K562 (cell line): ENCODE data around the gene DPM1. TPM values are rescaled to one million over a fixed set of nuclear protein-coding genes. Genes with fewer than 3 reads are reported as not detected.
A peak's percentile ranks its signal among the peaks of the same experiment; 100 is the strongest.

Source experiments
- ADNP ChIP-seq: fragments of 200-800 bp; sonication (Bioruptor generic); IDR thresholded peaks from 2 replicates; pipeline ENCODE4 v1.6.1; 2016; ENCODE audit warnings: missing genetic modification characterization, missing compliant biosample characterization
- CBX8 ChIP-seq: fragments of 200-600 bp; sonication (generic); IDR thresholded peaks from 2 replicates; pipeline ENCODE4 v1.6.1; 2012; ENCODE audit warnings: borderline replicate concordance, mixed run types, low read depth, mild to moderate bottlenecking, moderate library complexity, mixed read lengths, low read length, control low read depth, inconsistent platforms; ENCODE audit not compliant: poor library complexity, severe bottlenecking; ENCODE audit errors: extremely low read depth
- CHD2 ChIP-seq: IDR thresholded peaks from 2 replicates; pipeline ENCODE4 v1.6.1; 2011; ENCODE audit warnings: low read depth, low read length
- DIDO1 ChIP-seq: fragments of 450-650 bp; IDR thresholded peaks from 2 replicates; pipeline ENCODE4 v1.6.1; 2016; ENCODE audit warnings: low read depth, missing biosample characterization, missing genetic modification characterization
- E2F3 ChIP-seq: fragments of 250-450 bp; sonication (Bioruptor Pico); IDR thresholded peaks from 2 replicates; pipeline ENCODE4 v1.4.0; 2020; ENCODE audit warnings: mild to moderate bottlenecking
- EWSR1 ChIP-seq: fragments of 450-650 bp; IDR thresholded peaks from 2 replicates; pipeline ENCODE4 v1.6.1; 2018; ENCODE audit warnings: borderline replicate concordance, mild to moderate bottlenecking, low read depth, moderate library complexity; ENCODE audit not compliant: partially characterized antibody
- FOS ChIP-seq: IDR thresholded peaks from 3 replicates; pipeline ENCODE4 v1.6.1; 2011; ENCODE audit not compliant: insufficient read length; ENCODE audit errors: extremely low read depth
- FUS ChIP-seq: fragments of 200-400 bp; formaldehyde crosslinking; optimal IDR thresholded peaks from 2 replicates; pipeline ENCODE3; 2017; ENCODE audit warnings: low read depth, low read length
- HDAC3 ChIP-seq: fragments of 450-650 bp; IDR thresholded peaks from 2 replicates; pipeline ENCODE4 v1.6.1; 2018; ENCODE audit warnings: borderline replicate concordance, mild to moderate bottlenecking, moderate library complexity; ENCODE audit not compliant: partially characterized antibody
- KDM5B ChIP-seq: fragments of 200-600 bp; sonication (generic); IDR thresholded peaks from 2 replicates; pipeline ENCODE4 v1.6.1; 2012; ENCODE audit warnings: low read depth, mild to moderate bottlenecking, moderate library complexity, low read length, control low read depth, inconsistent platforms; ENCODE audit not compliant: insufficient replicate concordance
- L3MBTL2 ChIP-seq: fragments of 450-650 bp; IDR thresholded peaks from 2 replicates; pipeline ENCODE4 v1.6.1; 2016; ENCODE audit warnings: mild to moderate bottlenecking, moderate library complexity
- MEIS2 ChIP-seq: fragments of 450-650 bp; IDR thresholded peaks from 2 replicates; pipeline ENCODE4 v1.6.1; 2014; ENCODE audit warnings: mild to moderate bottlenecking; ENCODE audit not compliant: partially characterized antibody
- NFYB ChIP-seq: IDR thresholded peaks from 2 replicates; pipeline ENCODE4 v1.6.1; 2011; ENCODE audit warnings: mild to moderate bottlenecking, moderate library complexity; ENCODE audit not compliant: insufficient read length; ENCODE audit errors: extremely low read depth
- PHTF2 ChIP-seq: fragments of 250-450 bp; sonication (Bioruptor Pico); IDR thresholded peaks from 2 replicates; pipeline ENCODE4 v1.5.0; 2021; ENCODE audit warnings: mild to moderate bottlenecking
- PURB ChIP-seq: sonication (generic); formaldehyde crosslinking; IDR thresholded peaks from 2 replicates; pipeline ENCODE4 v1.9.0; 2021; ENCODE audit warnings: low read depth, mild to moderate bottlenecking, missing genetic modification reagents
- RBM15 ChIP-seq: fragments of 200-400 bp; formaldehyde crosslinking; IDR thresholded peaks from 2 replicates; pipeline ENCODE4 v1.6.1; 2018; ENCODE audit warnings: mild to moderate bottlenecking, low read length, moderate library complexity; ENCODE audit not compliant: insufficient read depth
- SMAD4 ChIP-seq: fragments of 250-450 bp; sonication (Bioruptor Pico); conservative IDR thresholded peaks from 2 replicates; pipeline ENCODE4 v1.8.0; 2021; ENCODE audit warnings: inconsistent platforms, mild to moderate bottlenecking, moderate library complexity
- STAT6 ChIP-seq: sonication (generic); formaldehyde crosslinking; IDR thresholded peaks from 2 replicates; pipeline ENCODE4 v1.8.1; 2023; ENCODE audit warnings: mild to moderate bottlenecking, missing genetic modification reagents
- USF1 ChIP-seq: sonication (generic); formaldehyde crosslinking; IDR thresholded peaks from 2 replicates; pipeline ENCODE4 v1.9.0; 2022; ENCODE audit warnings: mild to moderate bottlenecking, missing genetic modification reagents
- ZNF175 ChIP-seq: fragments of 200-800 bp; sonication (Bioruptor generic); IDR thresholded peaks from 2 replicates; pipeline ENCODE4 v1.6.1; 2016; ENCODE audit warnings: low read depth, mild to moderate bottlenecking, missing genetic modification characterization, missing compliant biosample characterization
- ZNF280A ChIP-seq: fragments of 450-650 bp; IDR thresholded peaks from 2 replicates; pipeline ENCODE4 v1.6.1; 2018; ENCODE audit warnings: mild to moderate bottlenecking, low read depth; ENCODE audit not compliant: partially characterized antibody
- ZNF695 ChIP-seq: fragments of 450-650 bp; formaldehyde crosslinking; IDR thresholded peaks from 2 replicates; pipeline ENCODE4 v1.4.0; 2020; ENCODE audit warnings: mild to moderate bottlenecking, moderate library complexity
- polyA plus RNA-seq, 8 experiments: library from polyadenylated mRNA; depleted of rRNA in 4 of 8; stranded (reverse) in 5 of 8; unstranded in 3 of 8; fragments of >200 nt; fragmentation: Nextera tagmentation in 2 of 8; fragmentation: Illumina TruSeq in 1 of 8; extraction: Ambion mirVana in 2 of 8; extraction: Trizol in 1 of 8; gene quantifications; 2 replicates each; pipeline versions ENCODE4 v1.2.1 to v1.2.3, GENCODE V29; 2011 to 2014; ENCODE audit warnings: inconsistent platforms in 1 of 8, missing spikeins in 1 of 8
- total RNA-seq, 7 experiments: library from RNA; depleted of rRNA in 6 of 7; stranded (reverse); fragments of >200 nt in 6 of 7; fragmentation: Illumina TruSeq in 2 of 7; extraction: Trizol in 2 of 7; gene quantifications; 2 replicates each; pipeline versions ENCODE4 v1.2.1 to v1.2.3, GENCODE V29; 2011 to 2021; ENCODE audit warnings: low replicate concordance in 1 of 7

Gene DPM1
- total and polyA plus RNA-seq, 9 of the 15 experiments (the other 6 are each of a cell fraction or from before 2014, with no cell fraction given) = 75.2 to 190 (median 153) TPM

- TF ChIP-seq STAT6 (CRISPR knock-in tag) (no peak), ADNP (tag) (no peak), USF1 (no peak), FUS (no peak), SMAD4 (peak; percentile 69), L3MBTL2 (peak; percentile 54; the same call in 1 of the 2 replicates), FOS (no peak), KDM5B (peak; percentile 21), ZNF280A (no peak), ZNF175 (CRISPR knock-in tag) (no peak), PHTF2 (CRISPR knock-in tag) (no peak), ZNF695 (CRISPR knock-in tag) (no peak), E2F3 (CRISPR knock-in tag) (no peak), CBX8 (no peak), DIDO1 (tag) (no peak), RBM15 (no peak), CHD2 (peak; percentile 82), NFYB (no peak), EWSR1 (no peak), PURB (CRISPR knock-in tag) (no peak), HDAC3 (peak; percentile 77), MEIS2 (peak; percentile 45)
These were observed 28.8 kb downstream of the DPM1 start (continued) for GRCh38 chr20:50929299-50930138.
